ENCODE results near the gene MAP4K3. TPM values are rescaled to one million over a fixed set of nuclear protein-coding genes. Genes with fewer than 3 reads are reported as not detected.

The MAP4K3 gene
- total RNA-seq, 1 experiment from 2014 or later, result 36.0 TPM

GRCh38 chr2:39370101-39370500, 67.0 kb downstream of the MAP4K3 start:
- Mint-ChIP-seq H3K27ac (ENCODE audit: low read depth, unreplicated experiment) (no peak overlapping the region), H3K36me3 (ENCODE audit: insufficient read depth, unreplicated experiment) (peaks cover 22% of the 10 kb centered on the region), H3K4me1 (ENCODE audit: insufficient read depth, unreplicated experiment) (peaks cover 5% of the 10 kb centered on the region), H3K9me3 (ENCODE audit: unreplicated experiment) (peaks cover 10% of the 10 kb centered on the region), H3K27me3 (ENCODE audit: insufficient read depth, unreplicated experiment) (no peaks in the 10 kb centered on the region), H3K4me3 (ENCODE audit: unreplicated experiment) (no peak overlapping the region)
- DNase-seq (ENCODE audit: unreplicated experiment), result no peak
- intact Hi-C loops (cut with micrococcal nuclease), result no loop called here
- POLR2A ChIA-PET, result interaction anchor here (0.6 to 1.7 kb wide), 3 partner anchors 8 to 28 kb away, joined by 3 to 11 read pairs (median 7); no protein-coding TSS in a partner anchor
- TF ChIP-seq, protein P1, sequence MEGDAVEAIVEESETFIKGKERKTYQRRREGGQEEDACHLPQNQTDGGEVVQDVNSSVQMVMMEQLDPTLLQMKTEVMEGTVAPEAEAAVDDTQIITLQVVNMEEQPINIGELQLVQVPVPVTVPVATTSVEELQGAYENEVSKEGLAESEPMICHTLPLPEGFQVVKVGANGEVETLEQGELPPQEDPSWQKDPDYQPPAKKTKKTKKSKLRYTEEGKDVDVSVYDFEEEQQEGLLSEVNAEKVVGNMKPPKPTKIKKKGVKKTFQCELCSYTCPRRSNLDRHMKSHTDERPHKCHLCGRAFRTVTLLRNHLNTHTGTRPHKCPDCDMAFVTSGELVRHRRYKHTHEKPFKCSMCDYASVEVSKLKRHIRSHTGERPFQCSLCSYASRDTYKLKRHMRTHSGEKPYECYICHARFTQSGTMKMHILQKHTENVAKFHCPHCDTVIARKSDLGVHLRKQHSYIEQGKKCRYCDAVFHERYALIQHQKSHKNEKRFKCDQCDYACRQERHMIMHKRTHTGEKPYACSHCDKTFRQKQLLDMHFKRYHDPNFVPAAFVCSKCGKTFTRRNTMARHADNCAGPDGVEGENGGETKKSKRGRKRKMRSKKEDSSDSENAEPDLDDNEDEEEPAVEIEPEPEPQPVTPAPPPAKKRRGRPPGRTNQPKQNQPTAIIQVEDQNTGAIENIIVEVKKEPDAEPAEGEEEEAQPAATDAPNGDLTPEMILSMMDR (IDR thresholded peaks at IDR 0.05; ENCODE audit: unreplicated experiment), result no peak
- CTCF ChIA-PET, result interaction anchor here (0.7 to 1.1 kb wide), 2 partner anchors 66 to 390 kb away, joined by 3 to 4 read pairs; no protein-coding TSS in a partner anchor
- BruUV-seq (replicated peaks), result no TSS peak

- TF ChIP-seq, protein P1 (IDR thresholded peaks at IDR 0.05; ENCODE audit: unreplicated experiment), result no peak
- H3K4me1 Mint-ChIP-seq (ENCODE audit: insufficient read depth, unreplicated experiment), result peaks cover 5% of the 10 kb centered on the region
- POLR2A ChIA-PET, result interaction anchor here (0.7 kb wide), 1 partner anchor 16 kb away, joined by 4 read pairs; no protein-coding TSS in a partner anchor
These were observed 68.2 kb downstream of the MAP4K3 start for GRCh38 chr2:39368846-39369245.

DNA sequence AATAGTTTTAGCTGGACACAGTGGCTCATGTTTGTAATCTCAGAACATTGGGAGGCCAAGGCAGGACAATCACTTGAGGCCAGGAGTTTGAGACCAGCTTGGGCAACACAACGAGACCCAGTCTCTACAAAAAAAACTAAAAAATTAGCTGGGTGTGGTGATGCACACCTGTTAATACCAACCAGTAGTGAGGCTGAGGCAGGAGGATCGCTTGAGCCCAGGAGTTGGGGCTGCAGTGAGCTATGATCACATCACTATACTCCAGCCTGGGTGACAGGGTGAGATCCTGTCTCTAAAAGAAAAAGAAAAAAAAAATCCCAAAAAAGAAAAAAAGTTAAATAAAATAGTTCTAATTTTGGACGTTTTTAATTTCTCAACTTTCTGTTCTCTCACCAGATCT, 68.7 kb downstream of the MAP4K3 start:
- peaks cover 5% of the 10 kb centered on the region for H3K4me1 Mint-ChIP-seq (ENCODE audit: insufficient read depth, unreplicated experiment)
- H3K4me3 Mint-ChIP-seq (ENCODE audit: unreplicated experiment), result no peak overlapping the region
- ChIA-PET CTCF (interaction anchor here (0.7 to 1.0 kb wide), 4 partner anchors 9 to 328 kb away, joined by 3 to 7 read pairs (median 4); no protein-coding TSS in a partner anchor), POLR2A (interaction anchor here (0.7 kb wide), 1 partner anchor 16 kb away, joined by 4 read pairs; no protein-coding TSS in a partner anchor)
- no TSS peak for BruUV-seq (replicated peaks)
- DNase-seq (ENCODE audit: unreplicated experiment), result no peak
- TF ChIP-seq, protein P1 (IDR thresholded peaks at IDR 0.05; ENCODE audit: unreplicated experiment), result no peak
- peaks cover 11% of the 10 kb centered on the region for H3K36me3 Mint-ChIP-seq (ENCODE audit: insufficient read depth, unreplicated experiment)
- H3K9me3 Mint-ChIP-seq (ENCODE audit: unreplicated experiment), result peaks cover 5% of the 10 kb centered on the region
- intact Hi-C loops (cut with micrococcal nuclease), result no loop called here
- H3K27ac Mint-ChIP-seq (ENCODE audit: low read depth, unreplicated experiment), result no peak overlapping the region
- H3K27me3 Mint-ChIP-seq (ENCODE audit: insufficient read depth, unreplicated experiment), result no peaks in the 10 kb centered on the region

More at GRCh38 chr2:39368846-39369245, 68.2 kb downstream of the MAP4K3 start:
- peaks cover 9% of the 10 kb centered on the region for H3K9me3 Mint-ChIP-seq (ENCODE audit: unreplicated experiment)
- no TSS peak for BruUV-seq (replicated peaks)
- H3K36me3 Mint-ChIP-seq (ENCODE audit: insufficient read depth, unreplicated experiment), result peaks cover 16% of the 10 kb centered on the region
- no peaks in the 10 kb centered on the region for H3K27me3 Mint-ChIP-seq (ENCODE audit: insufficient read depth, unreplicated experiment)
- intact Hi-C loops (cut with micrococcal nuclease), result no loop called here
- no peak overlapping the region for H3K27ac Mint-ChIP-seq (ENCODE audit: low read depth, unreplicated experiment)
- H3K4me3 Mint-ChIP-seq (ENCODE audit: unreplicated experiment), result no peak overlapping the region
- CTCF ChIA-PET, result interaction anchor here (0.8 to 1.1 kb wide), 4 partner anchors 8 to 391 kb away, joined by 3 to 7 read pairs (median 4); no protein-coding TSS in a partner anchor
- no peak for DNase-seq (ENCODE audit: unreplicated experiment)

- POLR2A ChIA-PET, result interaction anchor here (1.0 to 1.5 kb wide), 2 partner anchors 8 to 373 kb away, joined by 3 to 7 read pairs; no protein-coding TSS in a partner anchor
- CTCF ChIA-PET, result interaction anchor here (0.7 kb wide), 1 partner anchor 93 kb away, joined by 5 read pairs; no protein-coding TSS in a partner anchor
These were observed 74.5 kb downstream of the MAP4K3 start for GRCh38 chr2:39362595-39362994.

More at GRCh38 chr2:39362595-39362994, 74.5 kb downstream of the MAP4K3 start:
- no TSS peak for BruUV-seq (replicated peaks)
- TF ChIP-seq, protein P1 (IDR thresholded peaks at IDR 0.05; ENCODE audit: unreplicated experiment), result no peak
- no peaks in the 10 kb centered on the region for H3K4me1 Mint-ChIP-seq (ENCODE audit: insufficient read depth, unreplicated experiment)
- no peak overlapping the region for H3K4me3 Mint-ChIP-seq (ENCODE audit: unreplicated experiment)
- no peak overlapping the region for H3K27ac Mint-ChIP-seq (ENCODE audit: low read depth, unreplicated experiment)
- no peak for DNase-seq (ENCODE audit: unreplicated experiment)
- H3K9me3 Mint-ChIP-seq (ENCODE audit: unreplicated experiment), result peaks cover 10% of the 10 kb centered on the region
- H3K36me3 Mint-ChIP-seq (ENCODE audit: insufficient read depth, unreplicated experiment), result peaks cover 11% of the 10 kb centered on the region
- H3K27me3 Mint-ChIP-seq (ENCODE audit: insufficient read depth, unreplicated experiment), result no peaks in the 10 kb centered on the region
- intact Hi-C loops (cut with micrococcal nuclease), result no loop called here

Measured in MCF 10A (cell line).